Neural cell (in vitro differentiated cells): ENCODE data around the gene SCO1.

ENCODE experiments used
- POLR2AphosphoS5 ChIP-seq: IDR thresholded peaks from 2 replicates; pipeline ENCODE4 v1.6.1; 2012
- TF ChIP-seq, protein P1 (sequence below): fragments of 450-650 bp; IDR thresholded peaks from 2 replicates; pipeline ENCODE4 v1.5.1; 2014; ENCODE audit warnings: antibody characterized with exemption, mild to moderate bottlenecking, moderate library complexity; ENCODE audit not compliant: poor library complexity, severe bottlenecking

DNA sequence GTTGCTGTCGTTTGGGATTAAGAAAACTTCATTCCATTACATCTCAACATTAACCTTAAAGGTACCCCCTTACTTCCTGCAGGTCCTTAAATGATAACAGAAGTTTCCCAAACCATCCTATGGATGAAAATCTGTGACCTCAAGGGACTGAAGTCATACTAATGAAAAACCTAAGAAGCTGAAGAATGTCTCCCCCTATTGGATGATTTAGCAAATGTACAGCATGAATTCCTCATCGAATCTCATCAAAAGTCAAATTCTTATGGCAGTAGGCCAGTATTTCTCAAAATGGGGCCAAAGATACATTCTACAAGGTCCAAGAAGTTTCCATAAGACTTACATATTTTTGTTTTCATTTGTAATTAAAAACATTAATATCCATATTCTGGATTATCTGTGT is 13.5 kb downstream of the SCO1 start:
- TF ChIP-seq, protein P1, sequence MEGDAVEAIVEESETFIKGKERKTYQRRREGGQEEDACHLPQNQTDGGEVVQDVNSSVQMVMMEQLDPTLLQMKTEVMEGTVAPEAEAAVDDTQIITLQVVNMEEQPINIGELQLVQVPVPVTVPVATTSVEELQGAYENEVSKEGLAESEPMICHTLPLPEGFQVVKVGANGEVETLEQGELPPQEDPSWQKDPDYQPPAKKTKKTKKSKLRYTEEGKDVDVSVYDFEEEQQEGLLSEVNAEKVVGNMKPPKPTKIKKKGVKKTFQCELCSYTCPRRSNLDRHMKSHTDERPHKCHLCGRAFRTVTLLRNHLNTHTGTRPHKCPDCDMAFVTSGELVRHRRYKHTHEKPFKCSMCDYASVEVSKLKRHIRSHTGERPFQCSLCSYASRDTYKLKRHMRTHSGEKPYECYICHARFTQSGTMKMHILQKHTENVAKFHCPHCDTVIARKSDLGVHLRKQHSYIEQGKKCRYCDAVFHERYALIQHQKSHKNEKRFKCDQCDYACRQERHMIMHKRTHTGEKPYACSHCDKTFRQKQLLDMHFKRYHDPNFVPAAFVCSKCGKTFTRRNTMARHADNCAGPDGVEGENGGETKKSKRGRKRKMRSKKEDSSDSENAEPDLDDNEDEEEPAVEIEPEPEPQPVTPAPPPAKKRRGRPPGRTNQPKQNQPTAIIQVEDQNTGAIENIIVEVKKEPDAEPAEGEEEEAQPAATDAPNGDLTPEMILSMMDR, result peak; percentile 60
- no peak for TF ChIP-seq POLR2AphosphoS5
